Neural cell (in vitro differentiated cells): ENCODE results near the gene MDM4. TPM values are rescaled to one million over a fixed set of nuclear protein-coding genes. Genes with fewer than 3 reads are reported as not detected.
"Not testable (repeated sequence)": the region's sequence is repeated elsewhere in the genome, so short reads cannot be mapped to it uniquely, and the experiment has no call there.

Source experiments
- H2AFZ ChIP-seq: fragments of 200-600, 300-800 bp; sonication (generic), shearing (Covaris generic); 2 replicates; pipeline ENCODE4 v1.6.0; 2014; ENCODE audit warnings: low read depth, mild to moderate bottlenecking, antibody characterized with exemption, low read length, moderate library complexity
- H3F3A ChIP-seq: fragments of 200-600 bp; shearing (Covaris generic); 2 replicates; pipeline ENCODE4 v1.6.1; 2016; ENCODE audit warnings: mild to moderate bottlenecking, moderate library complexity, mixed read lengths, antibody characterized with exemption, low read length; ENCODE audit not compliant: insufficient read depth, poor library complexity, severe bottlenecking
- H3K27ac ChIP-seq: fragments of 200-600, 300-800 bp; sonication (generic), shearing (Covaris generic); 2 replicates; pipeline ENCODE4 v1.5.1; 2014; ENCODE audit warnings: mild to moderate bottlenecking, low read length, moderate library complexity
- H3K27me3 ChIP-seq: fragments of 300-800, 200-600 bp; sonication (generic), shearing (Covaris generic); 2 replicates; pipeline ENCODE4 v1.6.0; 2014; ENCODE audit warnings: mild to moderate bottlenecking, low read depth, low read length, moderate library complexity; ENCODE audit not compliant: insufficient read depth
- H3K36me3 ChIP-seq: fragments of 300-800, 200-600 bp; sonication (generic), shearing (Covaris generic); 2 replicates; pipeline ENCODE4 v1.5.1; 2014; ENCODE audit warnings: mild to moderate bottlenecking, antibody characterized with exemption, low read length, moderate library complexity; ENCODE audit not compliant: insufficient read depth
- H3K4me2 ChIP-seq: fragments of 300-800, 200-600 bp; sonication (generic), shearing (Covaris generic); 2 replicates; pipeline ENCODE4 v1.6.0; 2014; ENCODE audit warnings: mild to moderate bottlenecking, low read length
- H3K4me3 ChIP-seq: fragments of 300-800, 200-600 bp; sonication (generic), shearing (Covaris generic); 2 replicates; pipeline ENCODE4 v1.5.1; 2014; ENCODE audit warnings: mild to moderate bottlenecking, low read length, moderate library complexity
- H3K79me2 ChIP-seq: fragments of 200-600 bp; shearing (Covaris generic); replicated peaks from 2 replicates; pipeline ENCODE4 v1.6.0; 2014; ENCODE audit warnings: mild to moderate bottlenecking, low read length, moderate library complexity; ENCODE audit not compliant: insufficient read depth
- H3K9ac ChIP-seq: fragments of 300-800, 200-600 bp; sonication (generic), shearing (Covaris generic); 2 replicates; pipeline ENCODE4 v1.6.1; 2016; ENCODE audit warnings: mild to moderate bottlenecking, low read length, mixed read lengths
- H3K9me2 ChIP-seq: fragments of 200-600 bp; shearing (Covaris generic); 2 replicates; pipeline ENCODE4 v1.6.1; 2016; ENCODE audit warnings: mild to moderate bottlenecking, low read length, mixed read lengths; ENCODE audit not compliant: insufficient read depth
- H3K9me3 ChIP-seq: fragments of 200-600, 300-800 bp; sonication (generic), shearing (Covaris generic); 2 replicates; pipeline ENCODE4 v1.6.1; 2016; ENCODE audit warnings: mild to moderate bottlenecking, mixed run types, low read length, moderate library complexity, mixed read lengths
- H4K20me1 ChIP-seq: fragments of 200-600 bp; shearing (Covaris generic); 2 replicates; pipeline ENCODE4 v1.6.1; 2016; ENCODE audit warnings: mild to moderate bottlenecking, mixed run types; ENCODE audit not compliant: insufficient read depth
- CTCF ChIP-seq: fragments of 450-650 bp; IDR thresholded peaks from 2 replicates; pipeline ENCODE4 v1.5.1; 2014; ENCODE audit warnings: antibody characterized with exemption, mild to moderate bottlenecking, moderate library complexity; ENCODE audit not compliant: poor library complexity, severe bottlenecking
- EP300 ChIP-seq: fragments of 450-650 bp; conservative IDR thresholded peaks from 2 replicates; pipeline ENCODE4 v1.6.1; 2014; ENCODE audit warnings: antibody characterized with exemption, mild to moderate bottlenecking, moderate library complexity; ENCODE audit not compliant: poor library complexity, severe bottlenecking
- EZH2 ChIP-seq: fragments of 200-600, 300-800 bp; shearing (Covaris generic), sonication (generic); IDR thresholded peaks from 2 replicates; pipeline ENCODE4 v1.6.1; 2014; ENCODE audit warnings: antibody characterized with exemption, low read length, borderline replicate concordance, mild to moderate bottlenecking; ENCODE audit not compliant: insufficient read depth, poor library complexity, severe bottlenecking
- MXI1 ChIP-seq: fragments of 450-650 bp; conservative IDR thresholded peaks from 2 replicates; pipeline ENCODE4 v1.6.1; 2014; ENCODE audit warnings: antibody characterized with exemption, mild to moderate bottlenecking; ENCODE audit not compliant: poor library complexity, severe bottlenecking
- POLR2AphosphoS5 ChIP-seq: IDR thresholded peaks from 2 replicates; pipeline ENCODE4 v1.6.1; 2012
- RAD21 ChIP-seq: fragments of 450-650 bp; conservative IDR thresholded peaks from 2 replicates; pipeline ENCODE4 v1.6.1; 2014; ENCODE audit warnings: antibody characterized with exemption, mild to moderate bottlenecking, moderate library complexity
- SMC3 ChIP-seq: fragments of 450-650 bp; conservative IDR thresholded peaks from 2 replicates; pipeline ENCODE4 v1.6.1; 2014; ENCODE audit warnings: antibody characterized with exemption, mild to moderate bottlenecking, moderate library complexity; ENCODE audit not compliant: poor library complexity
- TAF1 ChIP-seq: IDR thresholded peaks from 2 replicates; pipeline ENCODE4 v1.6.1; 2012; ENCODE audit warnings: low read depth
- polyA plus RNA-seq: library from polyadenylated mRNA; depleted of rRNA; stranded (reverse); fragments of >200 nt; gene quantifications from 2 replicates; pipeline ENCODE4 v1.2.3, GENCODE V29; 2014
- TF ChIP-seq, protein P1 (sequence below): IDR thresholded peaks from 2 replicates; pipeline ENCODE4 v1.6.1; 2012; ENCODE audit warnings: borderline replicate concordance

The MDM4 gene
- polyA plus RNA-seq, 1 donor from 2014 or later: 36.8 TPM

DNA sequence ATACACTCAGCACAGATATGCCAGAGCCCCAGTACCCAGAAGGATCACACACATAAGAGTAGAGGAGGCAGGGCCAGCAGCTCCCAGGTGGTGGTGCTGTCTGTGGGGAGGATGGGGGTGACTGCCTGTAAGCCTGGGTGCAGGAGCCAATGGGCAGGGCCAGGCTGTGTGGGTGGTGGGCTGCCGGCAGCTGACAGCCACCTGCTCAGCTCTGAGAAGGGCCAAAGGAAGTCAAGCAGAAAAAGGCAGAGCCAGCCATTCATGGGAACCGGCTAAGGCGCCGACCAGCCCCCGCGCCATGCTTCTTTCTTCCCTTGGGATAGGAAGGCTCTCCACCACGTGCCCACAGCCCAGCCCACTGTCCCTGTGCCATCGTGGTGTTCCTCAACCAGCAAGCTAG is 35.7 kb upstream of the MDM4 start (continued):
- TF ChIP-seq MXI1: no peak

DNA sequence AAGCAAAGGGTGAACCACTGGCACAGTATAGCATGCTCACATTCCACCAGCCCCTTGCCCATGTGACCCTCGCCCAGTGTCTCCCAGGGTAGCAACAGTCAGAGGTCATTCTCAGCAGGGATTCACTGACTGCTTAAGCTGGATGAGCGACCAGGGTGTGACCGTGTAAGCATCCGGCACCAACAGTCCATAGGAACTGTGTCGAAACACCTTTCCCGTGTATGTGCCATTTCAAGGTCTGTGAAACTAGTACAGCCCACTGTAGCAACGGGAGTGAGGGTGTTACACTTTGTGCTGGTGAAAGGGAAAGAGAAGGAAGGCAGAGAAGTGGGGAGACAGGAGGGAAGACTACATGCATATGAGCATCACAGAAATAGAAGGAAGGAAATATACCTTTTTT is 32.4 kb upstream of the MDM4 start:
- no peak overlapping the region for H3K4me3 ChIP-seq
- peaks cover 52% of the 10 kb centered on the region for H3K79me2 ChIP-seq
- H3K36me3 ChIP-seq: no peaks in the 10 kb centered on the region
- H3K9ac ChIP-seq: no peak overlapping the region
- peaks cover 5% of the 10 kb centered on the region for H4K20me1 ChIP-seq
- TF ChIP-seq EP300: no peak
- TF ChIP-seq EZH2: no peak
- no peak for TF ChIP-seq MXI1
- no peak for TF ChIP-seq CTCF
- TF ChIP-seq, protein P1, sequence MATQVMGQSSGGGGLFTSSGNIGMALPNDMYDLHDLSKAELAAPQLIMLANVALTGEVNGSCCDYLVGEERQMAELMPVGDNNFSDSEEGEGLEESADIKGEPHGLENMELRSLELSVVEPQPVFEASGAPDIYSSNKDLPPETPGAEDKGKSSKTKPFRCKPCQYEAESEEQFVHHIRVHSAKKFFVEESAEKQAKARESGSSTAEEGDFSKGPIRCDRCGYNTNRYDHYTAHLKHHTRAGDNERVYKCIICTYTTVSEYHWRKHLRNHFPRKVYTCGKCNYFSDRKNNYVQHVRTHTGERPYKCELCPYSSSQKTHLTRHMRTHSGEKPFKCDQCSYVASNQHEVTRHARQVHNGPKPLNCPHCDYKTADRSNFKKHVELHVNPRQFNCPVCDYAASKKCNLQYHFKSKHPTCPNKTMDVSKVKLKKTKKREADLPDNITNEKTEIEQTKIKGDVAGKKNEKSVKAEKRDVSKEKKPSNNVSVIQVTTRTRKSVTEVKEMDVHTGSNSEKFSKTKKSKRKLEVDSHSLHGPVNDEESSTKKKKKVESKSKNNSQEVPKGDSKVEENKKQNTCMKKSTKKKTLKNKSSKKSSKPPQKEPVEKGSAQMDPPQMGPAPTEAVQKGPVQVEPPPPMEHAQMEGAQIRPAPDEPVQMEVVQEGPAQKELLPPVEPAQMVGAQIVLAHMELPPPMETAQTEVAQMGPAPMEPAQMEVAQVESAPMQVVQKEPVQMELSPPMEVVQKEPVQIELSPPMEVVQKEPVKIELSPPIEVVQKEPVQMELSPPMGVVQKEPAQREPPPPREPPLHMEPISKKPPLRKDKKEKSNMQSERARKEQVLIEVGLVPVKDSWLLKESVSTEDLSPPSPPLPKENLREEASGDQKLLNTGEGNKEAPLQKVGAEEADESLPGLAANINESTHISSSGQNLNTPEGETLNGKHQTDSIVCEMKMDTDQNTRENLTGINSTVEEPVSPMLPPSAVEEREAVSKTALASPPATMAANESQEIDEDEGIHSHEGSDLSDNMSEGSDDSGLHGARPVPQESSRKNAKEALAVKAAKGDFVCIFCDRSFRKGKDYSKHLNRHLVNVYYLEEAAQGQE: no peak
- TF ChIP-seq POLR2AphosphoS5: no peak
- no peak for TF ChIP-seq TAF1
- TF ChIP-seq RAD21: no peak
- TF ChIP-seq SMC3: no peak
- H3K27me3 ChIP-seq: no peaks in the 10 kb centered on the region
- no peaks in the 10 kb centered on the region for H3K9me3 ChIP-seq
- H3K9me2 ChIP-seq: no peaks in the 10 kb centered on the region
- no peaks in the 10 kb centered on the region for H3F3A ChIP-seq
- H2AFZ ChIP-seq: no peak overlapping the region
- H3K27ac ChIP-seq: no peak overlapping the region
- H3K4me2 ChIP-seq: no peak overlapping the region

GRCh38 chr1:204486513-204487255 is 29.5 kb upstream of the MDM4 start:
- peaks cover 68% of the 10 kb centered on the region for H3K79me2 ChIP-seq
- not testable (repeated sequence) for H3K9me2 ChIP-seq, H3K27ac ChIP-seq, H3K9me3 ChIP-seq, H3K9ac ChIP-seq, H3K4me2 ChIP-seq, H3K27me3 ChIP-seq, H3K36me3 ChIP-seq, H2AFZ ChIP-seq, H3F3A ChIP-seq, H4K20me1 ChIP-seq, H3K4me3 ChIP-seq
